Stimulated activated CD8-positive, alpha-beta memory T cell treated with anti-CD3 and anti-CD28 coated beads, Interleukin-15, amount 100 ng/mL, for 4 hours (primary cell): Measurements from ENCODE around the gene SLC16A3.
A peak's percentile ranks its signal among the peaks of the same experiment; 100 is the strongest.
"Not testable (repeated sequence)": the region's sequence is repeated elsewhere in the genome, so short reads cannot be mapped to it uniquely, and the experiment has no call there.

Source experiments
- DNase-seq, 2 donors: peaks; one replicate each; pipeline ENCODE4 v3.0.0-alpha.2; 2020; ENCODE audit warnings: low read depth in 2 of 2

SLC16A3 gene

GRCh38 chr17:82228842-82229697 is at the start of gene SLC16A3:
TSS of gene SLC16A3 (plus strand) at chr17:82229042. CDS start at chr17:82236009, 6,967 bp downstream.
- DNase-seq: peak in 1 of 2 donors; percentile 59

- no peak for DNase-seq
Observed at GRCh38 chr17:82179412-82179811, 49.4 kb upstream of the SLC16A3 start.

GRCh38 chr17:82179946-82180475 is 48.8 kb upstream of the SLC16A3 start:
- no peak for DNase-seq

GRCh38 chr17:82180776-82181528 is 47.9 kb upstream of the SLC16A3 start:
- no peak for DNase-seq

- DNase-seq: no peak
Observed at GRCh38 chr17:82184761-82185160, 44.1 kb upstream of the SLC16A3 start.

GRCh38 chr17:82186221-82186620 is 42.6 kb upstream of the SLC16A3 start:
- no peak for DNase-seq

- DNase-seq: no peak
Observed at GRCh38 chr17:82187500-82187899, 41.3 kb upstream of the SLC16A3 start.

- no peak for DNase-seq
Observed at GRCh38 chr17:82188001-82188961, 40.6 kb upstream of the SLC16A3 start.

- not testable (repeated sequence) for DNase-seq
Observed at GRCh38 chr17:82193050-82193449, 35.8 kb upstream of the SLC16A3 start.

- no peak for DNase-seq
Observed at GRCh38 chr17:82193520-82194220, 35.2 kb upstream of the SLC16A3 start.

GRCh38 chr17:82194765-82195164 is 34.1 kb upstream of the SLC16A3 start:
- DNase-seq: no peak

GRCh38 chr17:82195675-82196672 is 32.9 kb upstream of the SLC16A3 start:
- no peak for DNase-seq

GRCh38 chr17:82198092-82198491 is 30.8 kb upstream of the SLC16A3 start:
- no peak for DNase-seq

- DNase-seq: no peak
Observed at GRCh38 chr17:82199496-82199895, 29.3 kb upstream of the SLC16A3 start.

- no peak for DNase-seq
Observed at GRCh38 chr17:82200135-82200534, 28.7 kb upstream of the SLC16A3 start.

- peak in 1 of 2 donors; percentile 51 for DNase-seq
Observed at GRCh38 chr17:82200743-82201497, 27.9 kb upstream of the SLC16A3 start.

- no peak for DNase-seq
Observed at GRCh38 chr17:82201498-82201910, 27.3 kb upstream of the SLC16A3 start.

- no peak for DNase-seq
Observed at GRCh38 chr17:82202981-82203380, 25.9 kb upstream of the SLC16A3 start.

GRCh38 chr17:82203920-82204319 is 24.9 kb upstream of the SLC16A3 start:
- DNase-seq: no peak
